HG03045 (cell line): Measurements from ENCODE around the gene MAP7D2.
A peak's percentile ranks its signal among the peaks of the same experiment; 100 is the strongest.

Experiments used
- ATAC-seq: cut with Tn5 transposase; IDR thresholded peaks from one replicate; pipeline ENCODE4 v1.9.1; 2021; ENCODE audit warnings: mild to moderate bottlenecking, moderate library complexity; ENCODE audit not compliant: unreplicated experiment

Gene MAP7D2

GRCh38 chrX:20046223-20046622 lies 70.5 kb downstream of the MAP7D2 start:
- ATAC-seq, result no peak

- ATAC-seq, result no peak
Measured at GRCh38 chrX:20042221-20042620, 74.5 kb downstream of the MAP7D2 start.

DNA sequence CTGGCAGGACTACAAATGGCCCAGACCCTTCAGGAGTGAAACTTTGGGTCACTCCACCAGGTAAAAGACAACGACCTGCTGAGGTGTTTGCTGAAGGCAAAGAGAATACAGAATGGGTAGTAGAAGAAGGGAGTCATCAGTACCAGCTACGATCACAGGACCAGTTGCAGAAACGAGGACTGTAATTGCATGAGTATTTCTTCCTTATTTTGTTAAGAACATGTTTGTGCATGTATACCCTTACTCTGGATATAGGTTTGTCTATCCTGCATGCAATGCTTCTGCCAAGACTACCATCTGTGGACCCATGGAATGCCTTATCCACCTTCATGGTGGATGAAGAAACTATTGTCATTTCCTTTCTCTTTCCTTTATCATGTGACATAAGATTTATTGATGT lies 77.7 kb downstream of the MAP7D2 start:
- ATAC-seq, result no peak

GRCh38 chrX:20037186-20037585 lies 79.5 kb downstream of the MAP7D2 start:
- ATAC-seq, result no peak

DNA sequence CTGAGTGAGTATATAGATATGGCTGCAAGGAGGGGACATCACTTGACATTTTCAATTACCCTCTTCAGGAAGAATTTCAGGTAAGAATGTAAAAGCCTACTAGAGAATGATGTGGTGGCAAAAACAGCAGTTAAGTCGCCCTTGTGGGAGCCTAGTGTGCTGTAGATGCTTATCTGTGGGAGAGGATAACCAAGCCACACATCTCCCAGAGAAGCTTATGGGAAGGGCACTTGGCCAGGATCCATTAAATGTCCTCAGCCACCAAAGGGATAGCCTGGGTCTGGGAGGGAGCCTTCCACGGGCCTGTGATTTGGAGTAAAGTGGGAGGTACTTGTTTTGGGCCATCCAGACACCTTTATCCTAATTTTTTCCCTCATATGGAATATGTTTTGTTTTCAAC lies 84.5 kb downstream of the MAP7D2 start:
- no peak for ATAC-seq

GRCh38 chrX:20029728-20030127 lies 87.0 kb downstream of the MAP7D2 start:
- ATAC-seq, result no peak

GRCh38 chrX:20028588-20028987 lies 88.1 kb downstream of the MAP7D2 start:
- ATAC-seq, result no peak

DNA sequence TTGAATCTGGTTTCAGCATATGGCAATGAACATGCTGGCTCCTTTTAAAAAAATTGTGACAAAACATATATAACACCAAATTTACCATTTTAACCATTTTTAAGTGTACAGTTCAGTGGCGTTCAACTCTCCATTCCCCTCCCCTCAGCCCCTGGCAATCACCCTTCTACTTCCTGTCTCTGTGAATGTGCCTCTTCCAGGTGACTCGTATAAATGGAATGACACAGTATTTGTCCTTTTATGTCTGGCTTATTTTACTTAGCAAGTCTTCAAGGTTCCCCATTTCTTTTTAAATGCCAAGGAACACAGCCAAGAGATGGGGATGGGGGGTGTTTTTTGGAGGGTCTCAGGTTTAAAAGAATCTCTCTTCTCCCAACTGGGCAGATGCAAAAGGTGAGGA lies 90.4 kb downstream of the MAP7D2 start:
- ATAC-seq, result no peak

DNA sequence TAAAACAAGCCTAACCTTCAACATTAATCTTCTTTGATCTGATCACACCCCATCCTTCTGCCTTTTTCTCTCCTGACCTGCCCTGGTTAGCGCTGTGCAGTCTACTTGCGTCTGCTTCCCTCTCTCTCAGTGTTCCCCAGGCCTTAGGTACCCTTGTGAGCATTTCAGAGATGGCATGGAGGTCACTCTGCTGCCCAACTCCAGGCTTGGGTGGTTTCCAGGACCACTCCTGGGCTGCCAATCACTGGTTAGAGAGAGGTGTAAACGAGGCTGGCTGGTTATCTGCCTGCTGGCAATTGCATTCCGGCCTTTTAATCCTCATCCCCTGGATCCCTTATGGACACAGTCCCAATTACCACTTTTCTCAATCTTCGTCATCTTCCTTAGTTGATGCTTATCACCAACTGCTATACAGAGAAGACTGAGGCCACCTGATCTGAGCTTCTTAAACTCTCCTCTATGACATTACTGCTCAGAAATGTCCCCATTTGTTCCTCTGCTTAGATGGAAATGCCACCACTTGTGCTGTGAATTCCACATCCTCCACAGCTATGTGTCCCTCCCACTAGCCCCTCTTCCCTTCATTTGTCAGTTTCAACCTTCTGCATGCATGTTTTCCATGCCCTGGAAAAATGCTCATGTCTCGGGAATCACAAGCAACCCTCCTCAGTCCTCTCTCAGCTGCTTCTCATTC lies 96.9 kb downstream of the MAP7D2 start:
- ATAC-seq, result no peak

DNA sequence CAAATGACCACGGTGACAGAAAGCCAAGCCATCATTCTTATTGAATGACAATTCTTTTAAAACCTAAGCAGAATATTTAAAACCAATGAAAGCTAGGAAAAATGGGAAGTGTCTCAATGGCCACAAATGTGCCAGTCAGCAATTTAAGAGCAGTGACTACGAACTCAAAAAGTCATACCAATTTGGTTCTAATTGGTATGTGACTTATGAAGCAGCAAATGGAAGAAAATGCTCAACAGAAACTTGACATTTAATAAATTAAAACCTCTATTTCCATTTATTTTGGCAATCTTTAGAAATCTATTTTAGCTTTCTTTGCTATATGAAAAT lies 100.1 kb downstream of the MAP7D2 start:
- no peak for ATAC-seq

DNA sequence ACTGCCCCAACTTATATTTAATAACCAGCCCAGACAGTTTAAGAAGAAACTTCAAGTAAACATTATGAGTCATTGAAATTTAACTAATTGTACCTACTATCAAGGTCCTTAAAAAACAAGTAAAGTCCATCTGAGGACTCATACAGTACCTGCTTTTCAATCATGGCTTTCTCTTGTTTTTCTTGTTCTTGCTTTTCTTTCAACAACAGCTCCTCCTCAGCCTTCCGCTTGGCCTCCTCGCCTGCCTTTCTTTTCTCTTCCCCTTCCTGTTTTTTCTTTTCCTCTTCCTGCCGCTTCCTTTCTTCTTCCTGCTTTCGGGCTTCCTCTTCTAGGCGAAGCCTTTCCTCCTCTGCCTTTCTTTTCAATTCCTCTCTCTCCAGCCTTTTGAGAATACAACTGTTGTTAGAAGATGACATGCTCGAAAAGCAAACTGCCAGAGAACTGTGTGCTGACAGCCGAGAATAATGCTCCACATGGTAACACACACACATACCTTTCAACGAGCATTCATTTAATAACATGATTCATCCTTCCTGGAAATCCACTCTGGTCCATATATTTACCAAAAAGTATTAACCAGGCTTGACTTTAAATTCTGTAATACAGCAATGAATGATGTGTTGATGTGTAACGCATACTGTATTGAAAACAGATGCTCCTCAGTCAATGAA lies 100.6 kb downstream of the MAP7D2 start:
- no peak for ATAC-seq

DNA sequence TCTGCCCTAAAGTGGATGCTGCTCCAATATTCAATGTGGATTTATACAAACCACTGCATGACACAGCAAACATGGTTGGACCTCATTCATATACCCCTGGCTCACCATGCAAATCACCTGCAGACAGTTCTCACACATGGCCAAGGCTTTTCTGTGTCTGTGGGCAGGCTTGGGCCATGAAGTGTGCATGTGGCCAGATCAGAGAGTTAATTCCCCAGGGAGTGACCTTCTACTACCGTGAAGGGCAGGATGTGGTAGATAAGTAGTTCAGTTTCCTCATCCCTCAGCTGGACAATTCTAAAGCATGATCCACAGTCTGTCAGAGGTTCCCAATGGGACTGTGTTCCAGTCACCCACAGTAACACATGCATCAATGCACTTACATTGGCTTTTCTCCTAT lies 101.3 kb downstream of the MAP7D2 start:
- ATAC-seq, result no peak

GRCh38 chrX:20011608-20012007 lies 105.1 kb downstream of the MAP7D2 start:
- no peak for ATAC-seq

DNA sequence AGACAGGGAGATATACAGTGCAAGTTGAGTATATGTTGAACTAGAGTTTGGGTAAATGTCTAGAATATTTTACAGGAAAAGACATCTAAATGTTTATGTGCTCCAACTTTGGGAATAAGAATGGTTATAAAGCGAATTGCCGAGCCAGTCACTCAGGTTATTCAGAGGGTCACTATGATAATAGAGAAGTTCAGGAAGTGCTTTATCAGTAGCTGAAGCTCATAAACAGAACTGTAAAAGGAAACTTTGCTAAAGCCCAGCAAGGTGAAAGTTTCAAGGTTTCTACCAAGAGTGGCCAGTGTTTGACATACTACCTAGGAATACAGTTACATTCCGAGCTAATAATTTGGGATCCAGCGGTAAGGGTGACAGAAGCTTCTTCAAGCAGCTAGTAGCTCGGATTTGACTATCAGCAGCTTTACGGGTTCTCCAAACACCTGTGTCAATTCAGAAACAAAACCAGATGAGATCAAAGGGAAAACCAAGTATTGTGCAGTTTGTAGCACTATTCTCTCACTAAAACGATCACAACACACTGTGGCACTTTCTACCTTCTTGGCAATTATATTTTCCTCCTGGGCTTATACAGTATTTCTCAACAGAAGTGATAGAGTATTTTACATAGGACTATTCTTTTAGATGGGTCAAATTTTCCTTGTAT lies 108.6 kb downstream of the MAP7D2 start:
- ATAC-seq, result no peak

DNA sequence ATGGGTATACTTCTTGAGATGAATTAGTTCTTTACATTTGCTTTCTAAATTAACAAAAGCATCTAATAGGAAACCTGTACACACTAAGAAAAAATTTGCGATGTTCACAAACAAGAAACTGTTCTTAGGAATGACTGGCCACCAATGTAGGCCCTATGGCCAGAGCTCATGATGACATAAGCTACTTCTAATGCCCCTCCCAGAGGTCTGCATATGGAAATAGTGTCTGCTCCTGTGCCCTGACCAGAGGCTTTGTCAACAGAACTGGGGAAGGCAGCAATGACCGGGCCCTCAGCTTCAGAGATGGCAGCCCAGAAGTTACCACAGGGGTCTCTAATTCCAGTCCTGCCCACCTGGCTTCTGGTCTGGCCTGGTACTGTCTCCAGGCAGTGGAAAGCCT lies 110.8 kb downstream of the MAP7D2 start:
- no peak for ATAC-seq

GRCh38 chrX:20001588-20001987 lies 115.1 kb downstream of the MAP7D2 start:
- no peak for ATAC-seq

DNA sequence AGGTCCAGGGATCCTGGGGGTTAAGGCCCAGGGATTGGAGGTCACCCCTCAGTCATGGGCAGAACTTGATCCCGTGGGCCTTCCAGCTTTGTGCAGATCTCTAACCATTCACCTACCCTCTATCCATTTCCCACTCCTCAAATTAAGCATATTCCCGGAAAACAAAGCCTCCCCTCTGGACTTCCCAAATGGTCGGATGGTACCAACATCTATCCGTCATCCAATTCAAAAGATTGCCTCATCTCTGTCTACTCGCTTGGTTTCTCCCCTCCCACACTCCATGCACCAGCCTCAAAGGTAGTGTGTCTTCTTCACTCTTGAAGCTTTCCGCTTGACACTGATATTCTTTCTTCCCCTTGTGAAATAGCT lies 125.4 kb downstream of the MAP7D2 start:
- ATAC-seq, result no peak

DNA sequence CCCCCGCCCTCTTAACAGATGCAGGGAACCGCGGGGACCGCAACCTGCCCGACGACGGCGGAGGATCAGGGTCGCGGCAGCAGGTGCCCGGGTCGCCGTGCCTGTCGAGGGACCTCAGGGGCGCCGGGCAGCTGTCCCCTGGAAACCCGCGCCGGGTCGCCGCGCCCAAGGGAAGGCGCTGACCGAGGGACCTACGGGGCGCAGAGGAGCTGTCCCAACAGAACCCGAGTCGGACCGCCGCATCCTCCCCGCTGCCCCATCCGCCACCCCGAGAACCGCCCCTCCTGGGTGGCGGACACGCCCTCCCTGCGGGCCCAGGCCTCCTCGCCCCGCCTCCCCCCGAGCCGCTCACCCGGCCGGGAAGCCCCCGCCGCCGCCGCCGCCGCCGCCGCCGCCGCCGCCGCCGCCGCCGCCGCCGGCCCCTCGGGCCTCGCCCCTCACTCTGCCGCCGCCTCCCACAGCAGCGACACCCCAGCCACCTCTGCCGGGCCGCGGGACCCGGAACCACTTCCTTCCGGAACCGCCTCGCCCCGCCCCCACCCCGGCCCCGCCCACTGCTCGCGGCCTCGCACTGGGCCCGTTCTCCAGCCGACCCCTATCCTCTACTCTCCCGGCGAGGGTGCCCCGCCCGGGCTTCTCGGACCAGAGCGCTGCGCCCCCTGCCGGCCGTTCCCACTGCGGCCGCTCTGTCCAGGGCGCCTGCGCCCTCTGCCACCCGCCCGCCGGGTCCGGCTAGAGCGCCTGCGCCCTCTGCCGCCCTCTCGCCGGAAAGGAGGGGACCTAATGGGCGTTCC lies 126.0 kb downstream of the MAP7D2 start, which contains the start of gene BCLAF3:
Gene BCLAF3 (minus strand): TSS at position 506 of the 794 bp plus-strand sequence. CDS start 20,797 bp downstream, outside the sequence.
- ATAC-seq, result peak; percentile 95

DNA sequence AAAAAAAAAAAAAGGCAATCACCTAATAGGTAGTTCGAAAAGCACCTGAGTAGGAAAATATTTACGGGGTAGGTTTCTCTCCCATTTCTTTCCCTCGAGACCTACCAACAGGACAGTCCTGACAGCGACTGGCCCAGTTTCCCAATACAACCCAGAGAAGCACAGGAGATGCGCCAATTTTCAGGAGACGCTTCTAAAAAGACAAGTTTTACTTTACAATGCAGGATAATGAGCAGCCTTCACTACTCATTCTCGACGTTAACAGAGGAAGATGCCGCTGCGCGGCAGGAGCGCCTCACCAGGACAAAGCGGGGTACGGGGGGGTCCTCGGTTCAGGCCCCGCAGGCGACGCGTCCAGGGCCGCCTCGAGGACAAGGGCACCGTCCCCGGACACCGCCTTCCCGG lies 126.6 kb downstream of the MAP7D2 start:
- peak; percentile 27 for ATAC-seq

GRCh38 chrX:19987856-19988255 lies 128.9 kb downstream of the MAP7D2 start:
- no peak for ATAC-seq

DNA sequence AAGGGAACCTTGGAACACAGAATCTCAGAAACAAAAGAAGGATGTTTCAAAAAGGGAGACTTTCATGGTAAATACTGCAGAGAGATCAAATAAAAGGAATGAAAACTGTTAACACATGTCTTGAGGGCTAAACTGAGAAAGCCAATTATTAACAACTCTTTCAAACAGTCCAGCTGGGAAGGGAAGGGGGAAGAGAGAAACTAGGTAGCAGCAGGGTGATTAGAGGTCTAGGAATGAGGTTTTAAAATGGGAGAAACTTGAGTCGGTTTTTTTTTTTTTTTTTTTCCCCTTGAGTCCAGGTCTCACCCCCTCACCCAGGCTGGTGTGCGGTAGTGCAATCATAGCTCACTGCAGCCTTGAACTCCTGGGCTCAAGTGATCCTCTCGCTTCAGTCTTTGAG lies 130.2 kb downstream of the MAP7D2 start:
- ATAC-seq, result no peak
